GM23338 (cell line): ENCODE data around the gene DENND4B. TPM values are rescaled to one million over a fixed set of nuclear protein-coding genes. Genes with fewer than 3 reads are reported as not detected.

ENCODE experiments used
- ATAC-seq: fragments of 200-7000 bp; cut with Tn5 transposase; 3 replicates; pipeline ENCODE4 v1.9.1; 2020
- DNase-seq: peaks from one replicate; pipeline ENCODE4 v3.0.0-alpha.2; 2015; ENCODE audit warnings: low spot score
- H2AFZ ChIP-seq: fragments of 200-600 bp; sonication (generic); 2 replicates; pipeline ENCODE4 v1.8.0; 2016; ENCODE audit warnings: antibody characterized with exemption, mild to moderate bottlenecking, moderate library complexity
- H3F3A ChIP-seq: fragments of 200-600 bp; sonication (generic); replicated peaks from 2 replicates; pipeline ENCODE4 v1.8.0; 2017; ENCODE audit warnings: antibody characterized with exemption, mixed run types, low read depth
- H3K27ac ChIP-seq: fragments of 200-600 bp; sonication (generic); 2 replicates; pipeline ENCODE4 v1.6.1; 2016; ENCODE audit warnings: low read depth
- H3K27me3 ChIP-seq: fragments of 200-600 bp; sonication (generic); 2 replicates; pipeline ENCODE4 v1.8.0; 2016; ENCODE audit warnings: mild to moderate bottlenecking, mixed run types, moderate library complexity; ENCODE audit not compliant: insufficient read depth
- H3K36me3 ChIP-seq: fragments of 200-600 bp; sonication (generic); 2 replicates; pipeline ENCODE4 v1.8.0; 2016; ENCODE audit warnings: mild to moderate bottlenecking; ENCODE audit not compliant: insufficient read depth
- H3K4me1 ChIP-seq: fragments of 200-600 bp; sonication (generic); 2 replicates; pipeline ENCODE4 v1.8.0; 2016; ENCODE audit warnings: mild to moderate bottlenecking, moderate library complexity; ENCODE audit not compliant: insufficient read depth
- H3K4me2 ChIP-seq: fragments of 200-600 bp; sonication (generic); 2 replicates; pipeline ENCODE4 v1.7.1; 2017; ENCODE audit warnings: mixed run types
- H3K4me3 ChIP-seq: fragments of 200-600 bp; sonication (generic); 2 replicates; pipeline ENCODE4 v1.6.1; 2016; ENCODE audit warnings: mixed run types
- H3K79me2 ChIP-seq: fragments of 200-600 bp; sonication (generic); replicated peaks from 2 replicates; pipeline ENCODE4 v1.8.0; 2017; ENCODE audit warnings: mild to moderate bottlenecking; ENCODE audit not compliant: insufficient read depth
- H3K9me2 ChIP-seq: fragments of 200-600 bp; sonication (generic); 2 replicates; pipeline ENCODE4 v1.8.0; 2017; ENCODE audit not compliant: insufficient read depth
- H4K20me1 ChIP-seq: fragments of 200-600 bp; sonication (generic); replicated peaks from 2 replicates; pipeline ENCODE4 v1.8.0; 2017; ENCODE audit warnings: mild to moderate bottlenecking; ENCODE audit not compliant: insufficient read depth
- H3K27ac Mint-ChIP-seq: 2 replicates; pipeline ENCODE4 v1.8.0; 2020; ENCODE audit warnings: inconsistent platforms, mild to moderate bottlenecking, moderate library complexity, mixed read lengths
- H3K27me3 Mint-ChIP-seq: 3 replicates; pipeline ENCODE4 v1.8.0; 2022; ENCODE audit warnings: low read depth, mild to moderate bottlenecking, moderate library complexity, mixed read lengths, inconsistent platforms; ENCODE audit not compliant: insufficient read depth, poor library complexity
- H3K36me3 Mint-ChIP-seq: 3 replicates; pipeline ENCODE4 v1.8.0; 2021; ENCODE audit warnings: low read depth, mild to moderate bottlenecking, inconsistent platforms, moderate library complexity, mixed read lengths
- H3K4me1 Mint-ChIP-seq: 3 replicates; pipeline ENCODE4 v1.8.0; 2020; ENCODE audit warnings: mild to moderate bottlenecking, inconsistent platforms, mixed read lengths
- H3K4me3 Mint-ChIP-seq: 3 replicates; pipeline ENCODE4 v1.8.0; 2021; ENCODE audit warnings: moderate library complexity, mild to moderate bottlenecking, inconsistent platforms, mixed read lengths
- H3K9me3 Mint-ChIP-seq: 3 replicates; pipeline ENCODE4 v1.8.0; 2020; ENCODE audit warnings: moderate library complexity, mild to moderate bottlenecking, inconsistent platforms, mixed read lengths
- CREB1 ChIP-seq: fragments of 250-450 bp; sonication (Bioruptor Pico); IDR thresholded peaks from 2 replicates; pipeline ENCODE4 v1.5.0; 2020; ENCODE audit warnings: low read depth, mild to moderate bottlenecking, moderate library complexity
- CTCF ChIP-seq, 2 experiments: fragments of 200-600 bp in 1 of 2; sonication (generic) in 1 of 2; conservative IDR thresholded peaks; 2 replicates each; pipeline versions ENCODE4 v1.5.1 to v1.6.1; 2016 to 2017; ENCODE audit warnings: antibody characterized with exemption in 2 of 2, low read depth in 2 of 2, mild to moderate bottlenecking in 2 of 2, moderate library complexity in 1 of 2
- ETS1 ChIP-seq: IDR thresholded peaks from 2 replicates; pipeline ENCODE4 v1.6.1; 2016; ENCODE audit warnings: antibody characterized with exemption
- EZH2 ChIP-seq: fragments of 200-600 bp; sonication (generic); IDR thresholded peaks from one replicate; pipeline ENCODE4 v1.8.0; 2017; ENCODE audit warnings: antibody characterized with exemption, mild to moderate bottlenecking, low read depth; ENCODE audit not compliant: unreplicated experiment
- EZH2phosphoT487 ChIP-seq: fragments of 200-600 bp; sonication (generic); IDR thresholded peaks from one replicate; pipeline ENCODE4 v1.8.1; 2018; ENCODE audit warnings: antibody characterized with exemption; ENCODE audit not compliant: unreplicated experiment
- JUNB ChIP-seq: IDR thresholded peaks from one replicate; pipeline ENCODE4 v1.6.1; 2016; ENCODE audit warnings: antibody characterized with exemption; ENCODE audit not compliant: unreplicated experiment
- NANOG ChIP-seq: IDR thresholded peaks from 2 replicates; pipeline ENCODE4 v1.6.1; 2016; ENCODE audit warnings: antibody characterized with exemption, borderline replicate concordance
- POLR2AphosphoS5 ChIP-seq: IDR thresholded peaks from 2 replicates; pipeline ENCODE4 v1.6.1; 2016; ENCODE audit warnings: antibody characterized with exemption, low read depth
- REST ChIP-seq: IDR thresholded peaks from one replicate; pipeline ENCODE4 v1.6.1; 2018; ENCODE audit warnings: antibody characterized with exemption; ENCODE audit not compliant: unreplicated experiment
- STAT1 ChIP-seq: IDR thresholded peaks from one replicate; pipeline ENCODE4 v1.6.1; 2016; ENCODE audit warnings: antibody characterized with exemption; ENCODE audit not compliant: unreplicated experiment
- ZNF114 ChIP-seq: fragments of 250-450 bp; sonication (Bioruptor Pico); IDR thresholded peaks from 2 replicates; pipeline ENCODE4 v1.5.0; 2020; ENCODE audit warnings: mild to moderate bottlenecking, moderate library complexity
- ZNF331 ChIP-seq: fragments of 250-450 bp; sonication (Bioruptor Pico); IDR thresholded peaks from 2 replicates; pipeline ENCODE4 v1.5.0; 2020; ENCODE audit warnings: low read depth, mild to moderate bottlenecking, moderate library complexity
- ZNF462 ChIP-seq: fragments of 250-450 bp; sonication (Bioruptor Pico); IDR thresholded peaks from 2 replicates; pipeline ENCODE4 v1.5.0; 2020; ENCODE audit warnings: mild to moderate bottlenecking, moderate library complexity
- polyA plus RNA-seq: library from polyadenylated mRNA; unstranded; fragments of >200 nt; fragmentation: Nextera tagmentation; extraction: Ambion mirVana; gene quantifications from 2 replicates; pipeline ENCODE4 v1.2.1, GENCODE V29; 2016
- total RNA-seq: library from RNA; depleted of rRNA; stranded (reverse); fragments of >200 nt; shearing (Covaris generic); gene quantifications from 2 replicates; pipeline ENCODE4 v1.2.3, GENCODE V29; 2014

Gene DENND4B
- total and polyA plus RNA-seq, 2 experiments from 2014 or later, result 29.4 to 57.0 TPM

GRCh38 chr1:153977250-153978240 is 31.0 kb upstream of the DENND4B start, which contains the start of gene JTB:
TSS of gene JTB (minus strand) at chr1:153977674. CDS start at chr1:153977252, 422 bp downstream.
- TF ChIP-seq NANOG, result no peak
- no peak for TF ChIP-seq ZNF331 (CRISPR knock-in tag)
- no peak for TF ChIP-seq ZNF462 (CRISPR knock-in tag)
- peak; percentile 88 for TF ChIP-seq POLR2AphosphoS5
- no peak for TF ChIP-seq EZH2phosphoT487
- TF ChIP-seq CTCF (conservative IDR thresholded peaks at IDR 0.05; ENCODE audit: low read depth in 2 of 2), result no peak
- TF ChIP-seq REST, result peak; percentile 6
- TF ChIP-seq ZNF114 (CRISPR knock-in tag), result no peak
- peak; percentile 63 for TF ChIP-seq JUNB
- peak; percentile 18 for TF ChIP-seq STAT1
- TF ChIP-seq EZH2, result no peak
- TF ChIP-seq CREB1 (CRISPR knock-in tag), result 0 out of 2 replicates have a peak, but pooled peaks have one; percentile 39
- TF ChIP-seq ETS1, result peak; percentile 90
- H3K27ac ChIP-seq, result peak within 1 kb of the TSS; percentile 85
- H3K27ac Mint-ChIP-seq, result peak within 1 kb of the TSS; percentile 97
- H3K27me3 ChIP-seq, result no peaks in the 10 kb centered on the region
- H3K27me3 Mint-ChIP-seq, result peaks cover 10% of the 10 kb centered on the region
- peak within 1 kb of the TSS; percentile 91 for H3K4me2 ChIP-seq
- H3K79me2 ChIP-seq, result peaks cover 18% of the 10 kb centered on the region
- H3K4me3 Mint-ChIP-seq, result peak within 1 kb of the TSS; percentile 97
- DNase-seq (peak; percentile 96), ATAC-seq (peak; percentile 90)
- H2AFZ ChIP-seq, result peak within 1 kb of the TSS; percentile 88
- H3K4me3 ChIP-seq, result peak within 1 kb of the TSS; percentile 99
- H4K20me1 ChIP-seq, result no peaks in the 10 kb centered on the region; the same call in 1 of the 2 replicates
- peaks cover 25% of the 10 kb centered on the region; the same call in 1 of the 2 replicates for H3K36me3 ChIP-seq
- H3K4me1 Mint-ChIP-seq, result peaks cover 20% of the 10 kb centered on the region
- H3K4me1 ChIP-seq, result no peaks in the 10 kb centered on the region
- H3F3A ChIP-seq, result peaks cover 36% of the 10 kb centered on the region
- H3K36me3 Mint-ChIP-seq, result peaks cover 74% of the 10 kb centered on the region
- H3K9me2 ChIP-seq, result no peaks in the 10 kb centered on the region
- no peaks in the 10 kb centered on the region for H3K9me3 Mint-ChIP-seq
